Measurements from ENCODE around the gene ALG12. TPM values are rescaled to one million over a fixed set of nuclear protein-coding genes. Genes with fewer than 3 reads are reported as not detected.

ALG12 gene
- total RNA-seq (16.6 and 17.2 TPM in 2 replicates), polyA plus RNA-seq (10.9 and 15.2 TPM in 2 replicates), polyA minus RNA-seq (18.6 and 19.8 TPM in 2 replicates)
- 11.5 TPM for total RNA-seq (2013)

GRCh38 chr22:49917974-49918910, at the start of gene ALG12, which contains the start of gene CRELD2:
Gene ALG12, minus strand, starts transcription at chr22:49918438. Its CDS starts 4,673 bp downstream, at chr22:49913765.
Gene CRELD2, plus strand, starts transcription at chr22:49918634. Its CDS starts 136 bp downstream, at chr22:49918770.
- TF ChIP-seq CTCF (IDR thresholded peaks at IDR 0.05) = no peak
- no peak for TF ChIP-seq EZH2 (IDR thresholded peaks at IDR 0.05; ENCODE audit: borderline replicate concordance, insufficient read depth, low read depth, low read length, poor library complexity, severe bottlenecking)
- under 1% methylated on average over 103 of the region's 103 CpGs for WGBS (ENCODE audit: insufficient coverage)

More at GRCh38 chr22:49917974-49918910, at the start of gene ALG12, which contains the start of gene CRELD2:
- ChIA-PET POLR2A (interaction anchor here (1.0 to 1.2 kb wide), 3 partner anchors 12 to 18 kb away, joined by 3 to 9 read pairs (median 3); no protein-coding TSS in a partner anchor), CTCF (interaction anchor here (1.0 to 3.2 kb wide), 3 partner anchors 112 to 151 kb away, joined by 4 to 9 read pairs (median 4); no protein-coding TSS in a partner anchor)
- Mint-ChIP-seq H3K27me3 (no peaks in the 10 kb centered on the region), H3K27ac (peak within 1 kb of the TSS; percentile 87), H3K4me3 (peak within 1 kb of the TSS; percentile 86), H3K9me3 (ENCODE audit: insufficient read depth) (no peaks in the 10 kb centered on the region), H3K4me1 (peaks cover 22% of the 10 kb centered on the region)
- Histone ChIP-seq H3K4me1 (ENCODE audit: control insufficient read depth in 2 of 2, insufficient read depth in 2 of 2, low read length in 2 of 2) (peaks cover 20 to 26% of the 10 kb centered on the region in 2 donors), H3K9ac (ENCODE audit: low read length) (peak within 1 kb of the TSS; percentile 77), H3K9me3 (ENCODE audit: control extremely low read depth in 1 of 3, control insufficient read depth in 2 of 3, insufficient read depth in 1 of 3, low read length in 2 of 3) (no peaks in the 10 kb centered on the region), H4K20me1 (ENCODE audit: control insufficient read depth, insufficient read depth, low read length, poor library complexity, severe bottlenecking) (peaks cover 33% of the 10 kb centered on the region), H3K4me2 (replicated peaks; ENCODE audit: low read depth, low read length, poor library complexity, severe bottlenecking) (peak within 1 kb of the TSS; percentile 97), H3K27ac (ENCODE audit: low read length in 2 of 2) (peak within 1 kb of the TSS; percentile 64 to 83), H3K27me3 (replicated peaks in 1 of 4; ENCODE audit: control extremely low read depth in 1 of 4, control insufficient read depth in 3 of 4, insufficient read depth in 4 of 4, low read length in 3 of 4) (no peaks in the 10 kb centered on the region), H2AFZ (ENCODE audit: insufficient read depth, low read depth, low read length, poor library complexity, severe bottlenecking) (peak within 1 kb of the TSS; percentile 84), H3K4me3 (ENCODE audit: control extremely low read depth in 1 of 5, extremely low read depth in 1 of 5, insufficient read depth in 1 of 5, low read depth in 2 of 5, low read length in 4 of 5) (peak within 1 kb of the TSS; percentile 34 to 76 (median 73)), H3K79me2 (ENCODE audit: control insufficient read depth, insufficient read depth, low read length) (peaks cover 40% of the 10 kb centered on the region), H3K36me3 (replicated peaks in 1 of 2; ENCODE audit: control extremely low read depth in 1 of 2, control insufficient read depth in 1 of 2, extremely low read depth in 1 of 2, insufficient read depth in 2 of 2, low read length in 1 of 2) (peaks cover 0 to 17% of the 10 kb centered on the region in 2 experiments)
- DNase-seq (peak; percentile 97), ATAC-seq (ENCODE audit: low read depth) (peak; percentile 98)
- intact Hi-C loops (cut with micrococcal nuclease) = loop anchor here (1.0 kb wide), 1 partner anchor 65 kb away; the partner anchor contains the start of gene ZBED4

Measured in B cell (primary cell).